NT2/D1 (cell line): ENCODE data around the gene SNRPA.

ENCODE experiments used
- SUZ12 ChIP-seq: IDR thresholded peaks from 2 replicates; pipeline ENCODE4 v1.6.1; 2011; ENCODE audit not compliant: insufficient read length, insufficient read depth; ENCODE audit errors: extremely low read depth
- ZNF274 ChIP-seq: IDR thresholded peaks from 2 replicates; pipeline ENCODE4 v1.6.1; 2011; ENCODE audit warnings: mild to moderate bottlenecking, low read depth, low read length

DNA sequence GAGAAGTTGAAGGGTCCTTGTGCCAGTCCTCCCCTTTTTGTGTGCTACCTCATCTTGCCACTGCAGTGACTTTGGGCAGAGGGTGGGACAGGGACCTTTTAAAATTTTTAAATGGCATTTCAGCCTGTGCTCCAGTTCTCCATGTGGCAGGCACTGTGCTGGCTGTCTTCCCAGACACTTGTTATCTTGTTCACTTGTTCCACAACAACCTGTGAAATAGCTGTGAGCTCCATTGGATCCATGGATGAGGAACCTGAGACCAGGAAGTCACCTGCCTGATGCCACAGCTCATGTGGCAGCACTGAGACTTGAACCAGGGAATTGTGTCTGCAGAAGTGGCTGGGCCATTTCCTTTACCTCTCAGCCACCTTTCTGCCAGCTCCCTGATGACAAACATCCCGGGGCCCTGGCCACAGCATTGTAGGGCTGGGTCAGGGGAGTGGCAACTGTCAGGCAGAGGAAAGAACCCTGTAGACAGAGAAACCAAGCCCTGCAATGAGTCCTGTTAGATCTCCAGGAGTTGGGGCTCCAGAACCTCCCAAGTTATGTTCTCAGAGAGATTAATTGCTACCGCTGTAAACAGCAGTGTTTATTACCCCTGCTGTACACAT is 54.4 kb downstream of the SNRPA start:
- no peak for TF ChIP-seq ZNF274
- TF ChIP-seq SUZ12, result no peak
